Fibroblast of lung (primary cell): ENCODE data around the gene CLIP2.

Experiments
- EZH2 ChIP-seq: IDR thresholded peaks from 2 replicates; pipeline ENCODE4 v1.5.1; 2012; ENCODE audit warnings: low read length, control low read depth, mild to moderate bottlenecking; ENCODE audit errors: missing control alignments
- TF ChIP-seq, protein P1 (sequence below), 2 donors: IDR thresholded peaks in 1 of 2; conservative IDR thresholded peaks in 1 of 2; 1 replicate in 1 of 2; 2 replicates in 1 of 2; pipeline ENCODE4 v1.5.1; 2011 to 2012; ENCODE audit warnings: low read length in 2 of 2, control low read depth in 1 of 2, inconsistent platforms in 1 of 2, low read depth in 1 of 2, mild to moderate bottlenecking in 1 of 2

DNA sequence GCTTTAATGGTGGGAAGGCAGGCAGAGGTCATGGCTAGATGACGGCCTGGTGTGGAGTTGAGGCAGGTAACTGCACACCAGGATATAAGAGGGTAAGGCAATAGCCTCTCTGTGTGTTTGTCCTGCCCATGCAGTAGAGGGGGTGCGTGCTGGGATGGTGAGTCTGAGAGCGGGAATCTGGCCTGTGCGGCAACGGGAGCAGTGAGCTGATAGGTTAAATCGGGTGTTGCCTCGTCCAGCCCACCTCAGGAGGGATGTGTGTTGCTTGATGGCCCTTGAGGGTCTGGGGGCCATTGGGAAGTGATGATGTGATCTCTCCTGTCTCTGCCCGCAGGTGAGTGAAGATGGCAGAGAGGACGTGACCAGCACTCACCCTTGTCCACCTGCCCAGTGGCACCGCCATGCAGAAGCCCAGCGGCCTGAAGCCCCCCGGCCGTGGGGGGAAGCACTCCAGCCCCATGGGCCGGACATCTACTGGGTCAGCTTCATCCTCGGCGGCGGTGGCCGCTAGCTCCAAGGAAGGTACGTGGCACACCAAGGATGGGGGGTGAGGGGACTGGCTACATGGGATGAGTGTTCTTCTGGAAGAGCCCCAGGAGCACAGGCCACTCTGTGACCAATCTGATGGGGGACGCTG is 28.1 kb downstream of the CLIP2 start:
- TF ChIP-seq, protein P1, sequence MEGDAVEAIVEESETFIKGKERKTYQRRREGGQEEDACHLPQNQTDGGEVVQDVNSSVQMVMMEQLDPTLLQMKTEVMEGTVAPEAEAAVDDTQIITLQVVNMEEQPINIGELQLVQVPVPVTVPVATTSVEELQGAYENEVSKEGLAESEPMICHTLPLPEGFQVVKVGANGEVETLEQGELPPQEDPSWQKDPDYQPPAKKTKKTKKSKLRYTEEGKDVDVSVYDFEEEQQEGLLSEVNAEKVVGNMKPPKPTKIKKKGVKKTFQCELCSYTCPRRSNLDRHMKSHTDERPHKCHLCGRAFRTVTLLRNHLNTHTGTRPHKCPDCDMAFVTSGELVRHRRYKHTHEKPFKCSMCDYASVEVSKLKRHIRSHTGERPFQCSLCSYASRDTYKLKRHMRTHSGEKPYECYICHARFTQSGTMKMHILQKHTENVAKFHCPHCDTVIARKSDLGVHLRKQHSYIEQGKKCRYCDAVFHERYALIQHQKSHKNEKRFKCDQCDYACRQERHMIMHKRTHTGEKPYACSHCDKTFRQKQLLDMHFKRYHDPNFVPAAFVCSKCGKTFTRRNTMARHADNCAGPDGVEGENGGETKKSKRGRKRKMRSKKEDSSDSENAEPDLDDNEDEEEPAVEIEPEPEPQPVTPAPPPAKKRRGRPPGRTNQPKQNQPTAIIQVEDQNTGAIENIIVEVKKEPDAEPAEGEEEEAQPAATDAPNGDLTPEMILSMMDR (conservative IDR thresholded peaks at IDR 0.05 in 1 of 2, IDR thresholded peaks at IDR 0.05 in 1 of 2; ENCODE audit: low read depth in 1 of 2, low read length in 2 of 2) = no peak
- no peak for TF ChIP-seq EZH2
